Ascending aorta (tissue), 2 donors: ENCODE results near the gene OR5L1. TPM values are rescaled to one million over a fixed set of nuclear protein-coding genes. Genes with fewer than 3 reads are reported as not detected.

Experiments used
- DNase-seq, 2 donors: peaks; one replicate each; pipeline ENCODE4 v3.0.0-alpha.2; 2019; ENCODE audit warnings: low spot score in 2 of 2
- H3K27ac ChIP-seq, 2 donors: fragments of 200-600 bp; sonication (generic); one replicate each; pipeline ENCODE4 v1.5.1; 2016 to 2017; ENCODE audit warnings: mild to moderate bottlenecking in 1 of 2
- H3K27me3 ChIP-seq: fragments of 200-600 bp; sonication (generic); one replicate; pipeline ENCODE4 v1.5.1; 2017
- H3K36me3 ChIP-seq, 2 donors: fragments of 200-600 bp; sonication (generic); one replicate each; pipeline ENCODE4 v1.5.1; 2016
- H3K4me1 ChIP-seq, 2 donors: fragments of 200-600 bp; sonication (generic); one replicate each; pipeline ENCODE4 v1.5.1; 2016 to 2017; ENCODE audit warnings: mild to moderate bottlenecking in 1 of 2
- H3K4me3 ChIP-seq, 2 donors: fragments of 200-600 bp; sonication (generic); one replicate each; pipeline ENCODE4 v1.5.1; 2016 to 2017; ENCODE audit warnings: mild to moderate bottlenecking in 1 of 2
- H3K9me3 ChIP-seq, 2 donors: fragments of 200-600 bp; sonication (generic); one replicate each; pipeline ENCODE4 v1.5.1; 2016
- CTCF ChIP-seq, 3 experiments: fragments of 200-600 bp in 2 of 3; fragments of 450-650 bp in 1 of 3; sonication (generic) in 2 of 3; IDR thresholded peaks; one replicate each; pipeline ENCODE4 v1.5.1; 2016 to 2019; ENCODE audit warnings: antibody characterized with exemption in 3 of 3, mild to moderate bottlenecking in 1 of 3, moderate library complexity in 1 of 3
- intact Hi-C: fragments of 100-400 bp; cut with DNase I; formaldehyde crosslinking; loops from one replicate; pipeline ENCODE4 v1.15.1; 2023
- total RNA-seq: library from RNA; depleted of rRNA; stranded (reverse); fragments of >200 nt; gene quantifications from one replicate; pipeline ENCODE4 v1.1.0, GENCODE V29; 2016

OR5L1 gene
- total RNA-seq, 1 donor from 2014 or later: not detected

DNA sequence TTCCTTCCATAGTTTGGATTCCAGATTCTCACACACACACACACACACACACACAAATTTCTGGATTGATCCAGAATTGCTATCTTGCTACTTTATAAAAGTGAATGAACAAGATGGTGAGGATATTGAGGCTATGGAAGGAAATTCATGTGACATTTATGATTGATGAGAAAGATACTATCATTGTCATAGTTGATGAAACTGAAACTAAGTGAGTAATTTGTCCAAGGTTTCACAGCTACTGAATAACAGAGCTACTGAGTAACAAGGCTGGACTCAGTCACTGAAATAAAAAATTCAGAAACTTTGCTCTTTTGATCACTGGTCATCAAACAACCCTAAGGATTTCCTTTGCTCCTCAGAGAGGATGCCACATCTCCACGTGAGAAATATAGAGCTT lies 43.5 kb downstream of the OR5L1 start:
- Histone ChIP-seq H3K27ac (no peak overlapping the region), H3K9me3 (no peaks in the 10 kb centered on the region), H3K4me1 (no peaks in the 10 kb centered on the region), H3K27me3 (no peaks in the 10 kb centered on the region), H3K36me3 (no peaks in the 10 kb centered on the region), H3K4me3 (no peak overlapping the region)
- intact Hi-C loops: no loop called here
- DNase-seq: no peak
- no peak for TF ChIP-seq CTCF (IDR thresholded peaks at IDR 0.05)

Other genes with a start within 250 kb of the OR5L1 start
- gene OR4C16, start 239.2 kb upstream of the OR5L1 start, total RNA-seq: not detected
- not detected for gene OR4C11, start 203.7 kb upstream of the OR5L1 start, total RNA-seq
- gene OR4P4, start 176.3 kb upstream of the OR5L1 start, total RNA-seq: not detected
- gene OR4S2, start 163.0 kb upstream of the OR5L1 start, total RNA-seq: not detected
- not detected for gene OR4C6, start 149.2 kb upstream of the OR5L1 start, total RNA-seq
- not detected for gene OR5D13, start 37.9 kb upstream of the OR5L1 start, total RNA-seq
- not detected for gene OR5D14, start 15.8 kb upstream of the OR5L1 start, total RNA-seq
- gene OR5D18, start 8.3 kb downstream of the OR5L1 start, total RNA-seq: not detected
- gene OR5L2, start 15.9 kb downstream of the OR5L1 start, total RNA-seq: not detected
- gene OR5D16, start 27.4 kb downstream of the OR5L1 start, total RNA-seq: not detected
- gene TRIM51, start 71.9 kb downstream of the OR5L1 start, total RNA-seq: not detected
- gene OR5W2, start 103.2 kb downstream of the OR5L1 start, total RNA-seq: not detected
- gene OR5I1, start 125.0 kb downstream of the OR5L1 start, total RNA-seq: not detected
- gene OR10AG1, start 158.6 kb downstream of the OR5L1 start, total RNA-seq: 0.64 TPM
- gene OR5F1, start 183.3 kb downstream of the OR5L1 start, total RNA-seq: not detected
- gene OR5AS1, start 216.3 kb downstream of the OR5L1 start, total RNA-seq: not detected